SU-DHL-6 (cell line): ENCODE results near the gene ATP9B.

Experiments
- CTCF ChIP-seq: fragments of 200-600 bp; sonication (generic); IDR thresholded peaks from one replicate; pipeline ENCODE4 v1.5.1; 2017; ENCODE audit warnings: antibody characterized with exemption, mild to moderate bottlenecking, low read length, moderate library complexity; ENCODE audit not compliant: insufficient read depth, poor library complexity, severe bottlenecking
- EZH2phosphoT487 ChIP-seq: fragments of 200-600 bp; sonication (generic), shearing (Covaris generic); conservative IDR thresholded peaks from 2 replicates; pipeline ENCODE4 v1.6.1; 2018; ENCODE audit warnings: mild to moderate bottlenecking, antibody characterized with exemption, low read length, moderate library complexity, mixed read lengths

GRCh38 chr18:79229431-79229830, 160.2 kb downstream of the ATP9B start:
- TF ChIP-seq CTCF (no peak), EZH2phosphoT487 (no peak)
